HG02571 (cell line): ENCODE results near the gene NACC1.
"Not testable (repeated sequence)": the region's sequence is repeated elsewhere in the genome, so short reads cannot be mapped to it uniquely, and the experiment has no call there.

Experiments used
- ATAC-seq: cut with Tn5 transposase; IDR thresholded peaks from one replicate; pipeline ENCODE4 v1.9.1; 2021; ENCODE audit warnings: mild to moderate bottlenecking, moderate library complexity; ENCODE audit not compliant: unreplicated experiment

Gene NACC1

GRCh38 chr19:13160557-13160956 is 42.5 kb downstream of the NACC1 start:
- ATAC-seq = no peak

GRCh38 chr19:13162724-13163608 is 44.9 kb downstream of the NACC1 start:
- ATAC-seq = peak; percentile 49

- no peak for ATAC-seq
Observed at GRCh38 chr19:13163609-13164342, 45.7 kb downstream of the NACC1 start.

DNA sequence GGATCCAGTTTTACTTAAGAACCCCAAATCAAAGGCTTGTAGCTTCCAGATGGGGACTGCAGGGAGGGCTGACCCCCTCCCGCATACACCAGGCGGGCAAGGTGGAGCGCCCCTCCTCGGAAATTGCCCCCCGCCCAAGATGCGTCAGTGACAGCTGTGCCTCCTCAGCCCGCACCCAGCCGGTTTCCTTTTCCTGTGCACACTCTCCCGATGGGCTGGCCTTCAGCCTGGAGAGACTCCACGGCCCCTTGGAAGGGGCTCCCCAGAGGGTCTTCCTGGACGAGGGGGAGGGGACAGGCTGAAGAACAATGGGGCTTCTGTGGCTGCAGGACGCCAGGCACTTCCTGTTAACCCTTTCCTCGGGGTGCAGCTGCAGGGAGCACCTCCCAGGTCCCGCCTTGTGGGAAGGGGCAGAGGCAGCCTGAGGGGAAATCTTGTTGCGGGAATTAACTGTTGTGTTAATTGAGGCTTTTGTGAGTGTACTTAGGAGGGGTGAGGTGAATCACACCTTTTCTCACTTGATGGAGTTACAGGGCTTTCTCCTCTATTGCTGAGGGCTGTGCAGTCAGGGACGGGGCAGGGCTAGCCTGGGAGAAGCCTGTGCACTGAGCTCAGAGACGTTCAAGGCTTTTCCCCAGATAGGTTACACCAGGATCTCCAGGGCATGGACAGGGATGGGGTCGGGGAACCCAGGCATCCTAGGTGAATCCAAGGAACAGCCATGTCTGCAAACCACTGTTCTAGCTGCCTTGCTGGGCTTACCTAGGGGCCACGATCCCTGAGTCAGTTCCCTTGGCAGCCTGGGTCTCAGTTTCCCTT is 46.5 kb downstream of the NACC1 start:
- ATAC-seq = no peak

- ATAC-seq = no peak
Observed at GRCh38 chr19:13165162-13165997, 47.3 kb downstream of the NACC1 start.

GRCh38 chr19:13166151-13166550 is 48.1 kb downstream of the NACC1 start:
- not testable (repeated sequence) for ATAC-seq

DNA sequence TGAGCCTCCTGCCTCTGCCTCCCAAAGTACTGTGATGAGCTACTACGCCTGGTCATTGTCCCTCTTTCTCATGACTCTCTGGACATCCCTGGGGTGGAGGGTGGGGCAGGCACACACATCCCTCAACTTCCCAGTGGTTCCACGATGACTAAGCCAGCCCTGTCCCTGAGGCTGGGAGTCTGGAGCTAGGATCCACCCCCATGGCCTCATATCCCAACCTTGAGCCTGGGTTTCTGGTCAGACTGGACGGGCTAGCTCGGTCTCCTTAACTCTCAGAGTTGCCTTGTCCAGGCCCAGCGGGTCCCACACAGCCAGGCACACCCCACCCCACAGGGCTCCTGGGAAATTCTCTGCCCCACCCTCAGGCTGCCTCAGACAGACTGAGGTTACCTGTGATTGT is 51.7 kb downstream of the NACC1 start:
- ATAC-seq = no peak

GRCh38 chr19:13171146-13171545 is 53.1 kb downstream of the NACC1 start:
- no peak for ATAC-seq

DNA sequence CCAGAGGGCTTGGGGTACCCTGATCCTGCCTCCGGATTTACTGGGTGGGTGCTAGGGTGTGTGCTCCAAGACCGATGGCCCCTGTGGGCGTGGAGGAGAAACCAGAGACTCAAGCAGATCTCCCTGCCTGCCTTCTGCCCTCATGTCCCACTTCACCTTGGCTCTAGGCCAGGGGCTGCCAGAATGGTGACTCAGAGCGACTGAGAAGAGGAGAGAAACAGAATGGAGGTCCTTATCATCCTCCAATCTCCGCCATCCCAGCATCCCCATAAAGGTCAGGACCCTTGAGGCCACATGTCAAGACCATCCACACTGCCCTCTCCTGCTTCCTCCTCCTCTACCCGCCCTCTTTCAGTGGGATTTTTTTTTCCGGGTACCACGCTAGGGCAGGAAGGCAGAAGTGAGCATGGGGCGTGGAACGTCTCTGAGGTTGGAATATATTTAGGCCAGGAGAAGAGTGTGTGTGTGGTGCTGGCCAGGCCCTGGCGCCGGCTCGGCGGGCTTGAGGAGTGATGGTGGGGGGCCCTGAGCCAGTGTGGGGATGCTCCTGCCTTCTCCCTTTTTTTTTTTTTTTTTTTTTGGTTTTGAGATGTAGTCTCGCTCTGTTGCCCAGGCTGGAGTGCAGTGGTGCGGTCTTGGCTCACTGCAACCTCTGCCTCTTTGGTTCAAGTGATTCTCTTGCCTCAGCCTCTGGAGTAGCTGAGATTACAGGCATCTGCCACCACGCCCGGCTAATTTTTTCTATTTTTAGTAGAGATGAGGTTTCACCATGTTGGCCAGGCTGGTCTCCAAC is 54.5 kb downstream of the NACC1 start:
- ATAC-seq = no peak

GRCh38 chr19:13173139-13173737 is 55.2 kb downstream of the NACC1 start:
- no peak for ATAC-seq

DNA sequence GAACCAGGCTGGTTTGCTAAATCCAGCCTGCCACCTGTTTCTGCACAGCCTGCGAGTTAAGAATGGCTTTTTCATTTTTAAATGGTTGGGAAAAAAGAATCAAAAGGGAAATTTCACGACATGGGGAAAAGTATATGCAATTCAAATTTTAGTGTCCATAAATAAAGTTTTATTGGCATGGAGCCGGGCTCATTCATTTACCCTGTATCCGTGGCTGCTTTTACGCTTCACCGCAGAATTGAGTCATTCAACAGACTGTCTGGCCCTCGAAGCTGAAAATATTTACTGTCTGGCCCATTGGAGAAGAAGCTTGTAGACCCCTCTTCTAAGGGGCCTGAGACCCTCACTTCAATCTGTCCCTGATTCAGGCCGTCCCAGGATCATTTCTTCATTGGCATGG is 58.3 kb downstream of the NACC1 start:
- ATAC-seq = no peak

DNA sequence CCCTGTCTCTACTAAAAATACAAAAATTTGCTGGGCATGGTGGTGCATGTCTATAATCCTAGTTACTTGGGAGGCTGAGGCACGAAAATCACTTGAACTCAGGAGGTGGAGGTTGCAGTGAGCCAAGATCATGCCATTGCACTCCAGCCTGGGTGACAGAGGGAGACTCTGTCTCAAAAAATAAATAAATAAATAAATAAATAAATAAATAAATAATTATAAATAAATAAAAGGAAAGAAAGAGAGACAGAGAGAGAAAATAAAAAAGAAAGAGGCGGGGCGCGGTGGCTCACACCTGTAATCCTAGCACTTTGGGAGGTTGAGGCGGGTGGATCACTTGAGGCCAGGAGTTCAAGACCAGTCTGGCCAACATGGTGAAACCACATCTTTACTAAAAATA is 59.5 kb downstream of the NACC1 start:
- not testable (repeated sequence) for ATAC-seq

DNA sequence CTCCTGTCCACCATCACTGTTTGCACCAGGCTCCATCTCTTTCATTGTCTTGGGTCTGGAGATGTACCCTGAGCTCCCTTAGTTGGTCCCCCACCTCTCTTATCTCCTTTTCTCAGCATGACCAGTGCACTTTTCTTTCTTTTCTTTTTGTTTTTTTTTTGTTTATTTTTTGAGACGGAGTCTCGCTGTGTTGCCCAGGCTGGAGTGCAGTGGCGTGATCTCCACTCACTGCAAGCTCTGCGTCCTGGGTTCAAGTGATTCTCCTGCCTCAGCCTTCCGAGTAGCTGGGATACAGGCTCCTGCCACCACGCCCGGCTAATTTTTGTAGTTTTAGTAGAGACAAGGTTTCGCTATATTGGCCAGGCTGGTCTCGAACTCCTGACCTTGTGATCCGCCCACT is 60.2 kb downstream of the NACC1 start:
- not testable (repeated sequence) for ATAC-seq

GRCh38 chr19:13181747-13182388 is 63.8 kb downstream of the NACC1 start:
- ATAC-seq = no peak

GRCh38 chr19:13184926-13185325 is 66.9 kb downstream of the NACC1 start:
- not testable (repeated sequence) for ATAC-seq

- ATAC-seq = not testable (repeated sequence)
Observed at GRCh38 chr19:13185763-13186657, 67.9 kb downstream of the NACC1 start.

DNA sequence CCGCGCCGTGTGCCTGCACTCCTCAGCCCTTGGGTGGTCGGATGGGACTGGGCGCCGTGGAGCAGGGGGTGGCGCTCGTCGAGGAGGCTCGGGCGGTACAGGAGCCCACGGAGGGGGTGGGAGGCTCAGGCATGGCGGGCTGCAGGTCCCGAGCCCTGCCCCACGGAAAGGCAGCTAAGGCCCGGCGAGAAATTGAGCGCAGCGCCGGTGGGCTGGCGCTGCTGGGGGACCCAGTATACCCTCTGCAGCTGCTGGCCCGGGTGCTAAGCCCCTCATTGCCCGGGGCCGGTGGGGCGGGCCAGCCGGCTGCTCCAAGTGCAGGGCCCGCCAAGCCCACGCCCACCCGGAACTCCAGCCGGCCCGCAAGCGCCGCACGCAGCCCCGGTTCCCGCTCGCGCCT is 68.6 kb downstream of the NACC1 start:
- not testable (repeated sequence) for ATAC-seq

DNA sequence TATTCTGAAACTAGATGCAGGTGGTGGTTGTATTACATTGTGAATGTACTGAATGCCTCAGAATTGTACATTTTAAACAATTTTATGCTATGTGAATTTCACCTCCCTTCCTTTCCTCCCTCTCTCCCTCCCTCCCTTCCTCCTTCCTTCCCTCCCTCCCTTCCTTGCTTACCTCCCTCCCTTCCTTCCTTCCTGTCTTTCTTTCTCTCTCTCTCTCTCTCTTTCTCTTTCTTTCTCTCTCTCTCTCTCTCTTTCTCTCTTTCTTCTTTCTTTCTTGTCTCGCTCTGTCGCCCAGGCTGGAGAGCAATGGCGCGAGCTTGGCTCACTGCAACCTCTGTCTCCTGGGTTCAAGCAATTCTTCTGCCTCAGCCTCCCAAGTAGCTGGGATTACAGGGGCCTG is 69.4 kb downstream of the NACC1 start:
- no peak for ATAC-seq
